Suprapubic skin (tissue), 4 donors: ENCODE data around the gene CD3G. TPM values are rescaled to one million over a fixed set of nuclear protein-coding genes. Genes with fewer than 3 reads are reported as not detected.

Experiments
- DNase-seq, 2 donors: peaks; one replicate each; pipeline ENCODE4 v3.0.0-alpha.2; 2019; ENCODE audit warnings: low spot score in 2 of 2
- H3K27ac ChIP-seq: fragments of 200-600 bp; sonication (generic); one replicate; pipeline ENCODE4 v1.5.1; 2019
- H3K27me3 ChIP-seq: fragments of 200-600 bp; sonication (generic); one replicate; pipeline ENCODE4 v1.5.1; 2019
- H3K36me3 ChIP-seq: fragments of 200-600 bp; sonication (generic); one replicate; pipeline ENCODE4 v1.5.1; 2019
- H3K4me1 ChIP-seq: fragments of 200-600 bp; sonication (generic); one replicate; pipeline ENCODE4 v1.5.1; 2019
- H3K4me3 ChIP-seq: fragments of 200-600 bp; sonication (generic); one replicate; pipeline ENCODE4 v1.5.1; 2019; ENCODE audit warnings: mild to moderate bottlenecking
- H3K9me3 ChIP-seq: fragments of 200-600 bp; sonication (generic); one replicate; pipeline ENCODE4 v1.5.1; 2019
- EP300 ChIP-seq: sonication (generic); formaldehyde crosslinking; IDR thresholded peaks from one replicate; pipeline ENCODE4 v1.6.1; 2017; ENCODE audit warnings: antibody characterized with exemption
- POLR2A ChIP-seq, 2 donors: fragments of 450-650 bp; IDR thresholded peaks; one replicate each; pipeline ENCODE4 v1.6.1; 2017; ENCODE audit warnings: antibody characterized with exemption in 2 of 2, mild to moderate bottlenecking in 2 of 2, moderate library complexity in 2 of 2
- POLR2AphosphoS5 ChIP-seq, 3 donors: sonication (generic); formaldehyde crosslinking; IDR thresholded peaks; one replicate each; pipeline ENCODE4 v1.6.1; 2017; ENCODE audit warnings: antibody characterized with exemption in 3 of 3
- WGBS: methylation state at CpG from one replicate; pipeline ENCODE4 v1.1.5; 2018; 5-methylcytosine and 5-hydroxymethylcytosine counted together
- total RNA-seq, 4 donors: library from RNA; depleted of rRNA; stranded (reverse); fragments of >200 nt; gene quantifications; one replicate each; pipeline ENCODE4 v1.1.0, GENCODE V29; 2016
- TF ChIP-seq, protein P1 (sequence below), 2 donors: fragments of 200-600 bp in 1 of 2; fragments of 450-650 bp in 1 of 2; sonication (generic) in 1 of 2; IDR thresholded peaks; one replicate each; pipeline ENCODE4 v1.5.1; 2016 to 2019; ENCODE audit warnings: antibody characterized with exemption in 2 of 2, mild to moderate bottlenecking in 1 of 2, moderate library complexity in 1 of 2

CD3G gene
- total RNA-seq, 4 donors from 2014 or later, result 0.73 to 1.2 TPM; not detected in 2

DNA sequence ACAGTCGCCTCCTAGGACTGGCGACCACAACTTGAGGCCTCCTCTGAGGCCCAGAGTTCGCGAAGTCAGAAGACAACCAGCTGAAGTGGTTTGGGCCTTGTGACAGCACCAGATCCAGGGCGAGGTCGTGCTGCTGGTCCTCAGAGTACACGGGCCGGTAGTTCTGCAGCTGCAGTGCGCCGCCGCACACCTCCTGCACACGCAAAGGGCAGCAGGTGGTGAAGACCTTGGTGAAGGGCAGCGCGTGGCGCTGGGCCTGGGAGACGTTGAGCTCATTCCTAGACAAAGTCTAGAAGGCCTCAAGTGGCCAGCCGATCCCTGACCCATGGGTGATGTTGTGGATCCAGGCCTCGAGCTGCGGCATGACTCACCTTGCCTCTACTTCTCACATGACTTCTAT is 21.4 kb upstream of the CD3G start:
- no peak overlapping the region for H3K4me3 ChIP-seq
- H3K36me3 ChIP-seq, result no peaks in the 10 kb centered on the region
- DNase-seq, result no peak
- no peaks in the 10 kb centered on the region for H3K4me1 ChIP-seq
- no peak overlapping the region for H3K27ac ChIP-seq
- TF ChIP-seq POLR2A (IDR thresholded peaks at IDR 0.05), result no peak
- TF ChIP-seq EP300, result no peak
- no peaks in the 10 kb centered on the region for H3K9me3 ChIP-seq
- no peaks in the 10 kb centered on the region for H3K27me3 ChIP-seq
- WGBS, result 96% methylated on average over 19 of the region's 19 CpGs

DNA sequence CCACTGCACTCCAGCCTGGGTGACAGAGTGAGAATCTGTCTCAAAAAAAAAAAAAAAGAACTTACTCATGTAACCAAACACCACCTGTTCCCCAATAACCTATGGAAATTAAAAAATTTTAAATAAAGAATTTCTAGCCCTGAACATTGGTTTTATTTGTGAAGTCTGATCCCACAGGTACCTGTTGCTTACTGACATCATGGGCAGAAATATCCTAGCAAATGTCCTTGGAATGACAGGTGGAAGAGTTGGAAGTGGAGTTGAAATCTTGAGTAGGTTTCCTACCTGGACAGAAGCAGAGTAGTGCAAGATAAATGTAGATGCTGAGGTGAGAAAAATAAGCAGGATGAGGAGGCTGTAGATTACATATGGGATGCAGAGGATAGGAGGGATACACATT is 18.9 kb upstream of the CD3G start:
- no peaks in the 10 kb centered on the region for H3K27me3 ChIP-seq
- H3K27ac ChIP-seq, result no peak overlapping the region
- no peaks in the 10 kb centered on the region for H3K9me3 ChIP-seq
- TF ChIP-seq POLR2AphosphoS5 (IDR thresholded peaks at IDR 0.05), result no peak
- TF ChIP-seq POLR2A (IDR thresholded peaks at IDR 0.05), result no peak
- TF ChIP-seq EP300, result no peak
- TF ChIP-seq, protein P1, sequence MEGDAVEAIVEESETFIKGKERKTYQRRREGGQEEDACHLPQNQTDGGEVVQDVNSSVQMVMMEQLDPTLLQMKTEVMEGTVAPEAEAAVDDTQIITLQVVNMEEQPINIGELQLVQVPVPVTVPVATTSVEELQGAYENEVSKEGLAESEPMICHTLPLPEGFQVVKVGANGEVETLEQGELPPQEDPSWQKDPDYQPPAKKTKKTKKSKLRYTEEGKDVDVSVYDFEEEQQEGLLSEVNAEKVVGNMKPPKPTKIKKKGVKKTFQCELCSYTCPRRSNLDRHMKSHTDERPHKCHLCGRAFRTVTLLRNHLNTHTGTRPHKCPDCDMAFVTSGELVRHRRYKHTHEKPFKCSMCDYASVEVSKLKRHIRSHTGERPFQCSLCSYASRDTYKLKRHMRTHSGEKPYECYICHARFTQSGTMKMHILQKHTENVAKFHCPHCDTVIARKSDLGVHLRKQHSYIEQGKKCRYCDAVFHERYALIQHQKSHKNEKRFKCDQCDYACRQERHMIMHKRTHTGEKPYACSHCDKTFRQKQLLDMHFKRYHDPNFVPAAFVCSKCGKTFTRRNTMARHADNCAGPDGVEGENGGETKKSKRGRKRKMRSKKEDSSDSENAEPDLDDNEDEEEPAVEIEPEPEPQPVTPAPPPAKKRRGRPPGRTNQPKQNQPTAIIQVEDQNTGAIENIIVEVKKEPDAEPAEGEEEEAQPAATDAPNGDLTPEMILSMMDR (IDR thresholded peaks at IDR 0.05), result no peak
- H3K36me3 ChIP-seq, result no peaks in the 10 kb centered on the region
- H3K4me1 ChIP-seq, result no peaks in the 10 kb centered on the region
- no peak overlapping the region for H3K4me3 ChIP-seq
- no peak for DNase-seq

DNA sequence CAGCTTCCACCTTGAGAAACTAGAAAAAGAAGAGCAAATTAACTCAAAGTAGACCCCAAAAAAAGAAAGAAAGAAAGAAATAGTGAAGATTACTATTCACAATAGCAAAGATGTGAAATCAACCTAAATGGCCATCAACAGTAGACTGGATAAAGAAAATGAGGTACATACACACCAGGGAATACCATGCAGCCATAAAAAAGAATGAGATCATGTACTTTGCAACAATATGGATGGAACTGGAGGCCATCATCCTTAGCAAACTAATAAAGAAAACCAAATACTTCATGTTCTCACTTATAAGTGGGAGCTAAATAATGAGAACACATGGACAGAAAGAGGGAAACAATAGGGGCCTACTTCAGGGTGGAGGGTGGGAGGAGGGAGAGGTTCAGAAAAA is 15.4 kb upstream of the CD3G start:
- no peak for TF ChIP-seq POLR2AphosphoS5 (IDR thresholded peaks at IDR 0.05)
- TF ChIP-seq, protein P1 (IDR thresholded peaks at IDR 0.05), result no peak
- no peak for TF ChIP-seq EP300
- TF ChIP-seq POLR2A (IDR thresholded peaks at IDR 0.05), result no peak
- H3K27ac ChIP-seq, result no peak overlapping the region
- H3K9me3 ChIP-seq, result no peaks in the 10 kb centered on the region
- no peaks in the 10 kb centered on the region for H3K27me3 ChIP-seq
- no peak overlapping the region for H3K4me3 ChIP-seq
- no peak for DNase-seq
- no peaks in the 10 kb centered on the region for H3K36me3 ChIP-seq
- H3K4me1 ChIP-seq, result no peaks in the 10 kb centered on the region

DNA sequence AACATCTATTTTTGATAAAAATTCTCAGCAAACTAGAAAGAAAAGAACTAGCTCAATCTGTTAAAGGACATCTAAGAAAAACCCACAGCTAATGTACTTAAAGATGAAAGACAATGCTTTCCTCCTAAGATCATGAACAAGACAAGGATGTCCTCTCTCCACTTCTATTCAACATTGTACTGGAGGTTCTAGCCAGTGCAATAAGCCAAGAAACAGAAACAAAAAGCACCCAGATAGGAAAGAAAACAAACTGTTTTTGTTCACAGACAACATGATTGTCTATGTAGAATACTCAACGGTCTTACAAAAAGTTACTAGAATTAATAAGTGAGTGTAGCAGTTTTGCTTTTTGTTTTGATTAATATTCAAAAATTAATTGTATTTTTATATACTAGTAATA is 9.4 kb upstream of the CD3G start:
- Histone ChIP-seq H3K27ac (no peak overlapping the region), H3K4me3 (no peak overlapping the region), H3K4me1 (no peaks in the 10 kb centered on the region), H3K36me3 (no peaks in the 10 kb centered on the region), H3K27me3 (peaks cover 2% of the 10 kb centered on the region), H3K9me3 (no peaks in the 10 kb centered on the region)
- WGBS, result 73% methylated on average over 1 of the region's 1 CpG
- DNase-seq, result no peak
- TF ChIP-seq EP300 (no peak), POLR2AphosphoS5 (IDR thresholded peaks at IDR 0.05) (no peak), POLR2A (IDR thresholded peaks at IDR 0.05) (no peak)
- TF ChIP-seq, protein P1 (IDR thresholded peaks at IDR 0.05), result no peak

DNA sequence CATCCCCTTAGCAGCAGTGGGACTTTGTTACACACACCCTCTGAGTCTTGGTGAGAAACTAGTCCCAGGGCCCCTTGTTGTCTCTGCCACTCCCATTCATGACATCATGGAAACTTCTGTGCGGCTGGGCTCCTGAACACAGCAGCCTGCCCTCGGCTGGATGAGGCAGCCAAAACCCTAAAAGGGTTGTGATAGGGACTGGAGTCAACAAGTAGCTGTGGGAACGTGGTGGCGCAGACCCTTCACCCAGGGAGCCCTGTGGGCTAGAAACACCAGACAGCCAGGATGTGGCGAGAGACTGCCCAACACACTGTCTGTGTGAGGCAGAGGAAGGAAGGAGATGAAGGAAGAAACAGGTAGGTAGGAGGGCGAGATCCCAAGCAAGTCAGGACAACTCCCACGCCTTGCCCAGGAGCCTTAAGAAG is 5.5 kb upstream of the CD3G start:
- 36% methylated on average over 7 of the region's 7 CpGs for WGBS
- H3K27me3 ChIP-seq, result peaks cover 2% of the 10 kb centered on the region
- no peak for TF ChIP-seq EP300
- no peak for TF ChIP-seq POLR2AphosphoS5 (IDR thresholded peaks at IDR 0.05)
- TF ChIP-seq POLR2A (IDR thresholded peaks at IDR 0.05), result no peak
- TF ChIP-seq, protein P1 (IDR thresholded peaks at IDR 0.05), result no peak
- no peaks in the 10 kb centered on the region for H3K9me3 ChIP-seq
- no peak overlapping the region for H3K4me3 ChIP-seq
- no peak for DNase-seq
- H3K27ac ChIP-seq, result no peak overlapping the region
- H3K4me1 ChIP-seq, result no peaks in the 10 kb centered on the region
- no peaks in the 10 kb centered on the region for H3K36me3 ChIP-seq

DNA sequence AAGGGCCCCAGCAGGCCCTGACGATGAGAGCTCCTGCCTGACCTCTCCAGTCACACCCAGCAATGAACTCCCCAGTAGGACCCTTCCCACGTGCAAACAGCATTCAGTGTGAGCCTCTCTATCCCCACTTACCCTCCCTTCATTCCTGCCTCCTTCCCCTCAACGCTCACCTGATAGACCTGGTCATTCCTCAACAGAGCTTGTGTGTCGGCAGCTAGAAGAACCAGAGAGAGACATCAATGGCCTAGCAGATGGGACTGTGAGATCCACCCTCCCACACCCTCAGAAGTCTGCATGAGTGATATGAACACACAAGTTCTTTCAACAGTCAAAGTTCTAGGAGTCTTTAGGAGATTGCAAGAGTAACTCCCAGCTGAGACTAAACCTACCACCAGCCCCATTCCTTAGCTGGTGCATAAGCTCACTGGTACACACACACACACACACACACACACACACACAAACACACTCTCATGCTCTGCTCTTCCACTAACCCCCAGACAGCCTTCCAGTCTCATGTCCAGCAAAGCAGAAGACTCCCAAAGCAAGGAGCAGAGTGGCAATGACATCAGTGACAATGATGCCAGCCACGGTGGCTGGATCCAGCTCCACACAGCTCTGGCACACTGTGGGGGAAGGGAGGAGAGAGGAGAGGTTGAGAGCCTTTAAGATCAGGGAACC is 4.7 kb upstream of the CD3G start:
- no peak overlapping the region for H3K4me3 ChIP-seq
- peaks cover 8% of the 10 kb centered on the region for H3K27me3 ChIP-seq
- H3K27ac ChIP-seq, result no peak overlapping the region
- no peaks in the 10 kb centered on the region for H3K4me1 ChIP-seq
- H3K36me3 ChIP-seq, result no peaks in the 10 kb centered on the region
- 79% methylated on average over 5 of the region's 5 CpGs for WGBS
- H3K9me3 ChIP-seq, result no peaks in the 10 kb centered on the region
- no peak for DNase-seq
- TF ChIP-seq, protein P1 (IDR thresholded peaks at IDR 0.05), result no peak
- no peak for TF ChIP-seq EP300
- TF ChIP-seq POLR2AphosphoS5 (IDR thresholded peaks at IDR 0.05), result no peak
- TF ChIP-seq POLR2A (IDR thresholded peaks at IDR 0.05), result no peak
